Panc1 (cell line): Measurements from ENCODE around the gene TCEANC2.

ENCODE experiments used
- POLR2AphosphoS5 ChIP-seq: IDR thresholded peaks from 2 replicates; pipeline ENCODE4 v1.6.1; 2012; ENCODE audit warnings: mild to moderate bottlenecking, low read depth, low read length, moderate library complexity
- REST ChIP-seq, 2 experiments: IDR thresholded peaks; 2 replicates each; pipeline ENCODE4 v1.6.1; 2011 to 2012; ENCODE audit warnings: low read depth in 2 of 2, control low read depth in 1 of 2, low read length in 1 of 2, mild to moderate bottlenecking in 1 of 2, moderate library complexity in 1 of 2; ENCODE audit not compliant: insufficient read depth in 1 of 2
- SIN3A ChIP-seq: IDR thresholded peaks from 2 replicates; pipeline ENCODE4 v1.6.1; 2012; ENCODE audit warnings: low read depth, mild to moderate bottlenecking, low read length, moderate library complexity, borderline replicate concordance; ENCODE audit not compliant: insufficient read depth
- TCF7L2 ChIP-seq: IDR thresholded peaks from 2 replicates; pipeline ENCODE4 v1.6.1; 2011; ENCODE audit warnings: mild to moderate bottlenecking, low read depth, low read length, inconsistent platforms
- TF ChIP-seq, protein P1 (sequence below): fragments of 450-650 bp; IDR thresholded peaks from 2 replicates; pipeline ENCODE4 v1.5.1; 2017; ENCODE audit warnings: mild to moderate bottlenecking

DNA sequence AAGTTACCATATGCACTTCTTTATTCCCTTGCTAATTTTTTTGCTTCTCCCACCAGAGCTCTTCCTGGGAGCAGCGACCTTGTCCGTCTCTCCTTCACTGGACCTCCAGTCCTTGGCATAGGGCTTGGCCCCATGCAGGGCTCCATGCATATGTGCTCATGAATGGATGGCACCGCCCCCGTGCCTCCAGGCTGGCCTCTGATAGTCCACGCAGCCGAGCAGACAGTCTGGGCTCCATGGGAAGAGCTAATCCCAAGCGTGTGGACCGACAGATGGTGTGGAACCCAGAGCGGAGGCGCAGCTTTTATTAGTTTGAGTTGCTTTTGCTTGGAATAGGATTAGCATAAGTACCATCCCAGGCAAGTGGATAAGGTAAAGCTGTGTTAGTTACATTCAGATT is 57.6 kb downstream of the TCEANC2 start:
- TF ChIP-seq, protein P1, sequence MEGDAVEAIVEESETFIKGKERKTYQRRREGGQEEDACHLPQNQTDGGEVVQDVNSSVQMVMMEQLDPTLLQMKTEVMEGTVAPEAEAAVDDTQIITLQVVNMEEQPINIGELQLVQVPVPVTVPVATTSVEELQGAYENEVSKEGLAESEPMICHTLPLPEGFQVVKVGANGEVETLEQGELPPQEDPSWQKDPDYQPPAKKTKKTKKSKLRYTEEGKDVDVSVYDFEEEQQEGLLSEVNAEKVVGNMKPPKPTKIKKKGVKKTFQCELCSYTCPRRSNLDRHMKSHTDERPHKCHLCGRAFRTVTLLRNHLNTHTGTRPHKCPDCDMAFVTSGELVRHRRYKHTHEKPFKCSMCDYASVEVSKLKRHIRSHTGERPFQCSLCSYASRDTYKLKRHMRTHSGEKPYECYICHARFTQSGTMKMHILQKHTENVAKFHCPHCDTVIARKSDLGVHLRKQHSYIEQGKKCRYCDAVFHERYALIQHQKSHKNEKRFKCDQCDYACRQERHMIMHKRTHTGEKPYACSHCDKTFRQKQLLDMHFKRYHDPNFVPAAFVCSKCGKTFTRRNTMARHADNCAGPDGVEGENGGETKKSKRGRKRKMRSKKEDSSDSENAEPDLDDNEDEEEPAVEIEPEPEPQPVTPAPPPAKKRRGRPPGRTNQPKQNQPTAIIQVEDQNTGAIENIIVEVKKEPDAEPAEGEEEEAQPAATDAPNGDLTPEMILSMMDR, result no peak
- TF ChIP-seq SIN3A, result no peak
- TF ChIP-seq REST (IDR thresholded peaks at IDR 0.05; ENCODE audit: insufficient read depth in 1 of 2, low read depth in 2 of 2, low read length in 1 of 2), result no peak
- TF ChIP-seq POLR2AphosphoS5, result no peak
- no peak for TF ChIP-seq TCF7L2
